ENCODE data around the gene OR1F1. TPM values are rescaled to one million over a fixed set of nuclear protein-coding genes. Genes with fewer than 3 reads are reported as not detected.

OR1F1 gene
- total and polyA plus RNA-seq, 9 of the 15 experiments (the other 6 are each of a cell fraction or from before 2014, with no cell fraction given): 0.15 to 0.61 (median 0.35) TPM; not detected in 3

DNA sequence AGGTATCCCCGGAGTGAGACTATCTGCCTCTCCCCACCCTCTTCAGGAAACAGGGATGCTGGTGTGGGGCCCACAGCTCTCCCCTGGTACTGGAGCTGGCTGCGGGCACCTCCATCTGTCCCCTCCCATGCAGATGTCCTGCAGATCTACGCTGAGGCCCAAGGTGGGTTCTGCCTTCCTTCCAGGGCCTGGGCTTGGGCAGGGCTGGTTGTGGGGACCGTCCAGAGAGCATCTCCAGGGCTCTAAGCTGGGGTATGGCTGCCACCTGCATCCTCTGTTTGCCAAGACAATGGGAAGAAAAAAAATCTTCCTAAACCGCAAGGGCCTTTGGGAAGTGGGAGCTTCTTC is 40.3 kb upstream of the OR1F1 start (continued):
- TF ChIP-seq ADNP (tag; IDR thresholded peaks at IDR 0.05) (no peak), ZZZ3 (IDR thresholded peaks at IDR 0.05) (no peak), MEF2A (IDR thresholded peaks at IDR 0.05; ENCODE audit: control insufficient read depth, low read depth, low read length) (no peak), ZEB2 (IDR thresholded peaks at IDR 0.05) (no peak), ZNF57 (CRISPR knock-in tag; IDR thresholded peaks at IDR 0.05) (no peak), TEAD1 (CRISPR knock-in tag; IDR thresholded peaks at IDR 0.05) (no peak), ZBTB17 (CRISPR knock-in tag; IDR thresholded peaks at IDR 0.05) (no peak), ZNF274 (IDR thresholded peaks at IDR 0.05; ENCODE audit: borderline replicate concordance, low read depth, low read length) (no peak), DDX20 (tag; IDR thresholded peaks at IDR 0.05; ENCODE audit: low read depth) (no peak)

DNA sequence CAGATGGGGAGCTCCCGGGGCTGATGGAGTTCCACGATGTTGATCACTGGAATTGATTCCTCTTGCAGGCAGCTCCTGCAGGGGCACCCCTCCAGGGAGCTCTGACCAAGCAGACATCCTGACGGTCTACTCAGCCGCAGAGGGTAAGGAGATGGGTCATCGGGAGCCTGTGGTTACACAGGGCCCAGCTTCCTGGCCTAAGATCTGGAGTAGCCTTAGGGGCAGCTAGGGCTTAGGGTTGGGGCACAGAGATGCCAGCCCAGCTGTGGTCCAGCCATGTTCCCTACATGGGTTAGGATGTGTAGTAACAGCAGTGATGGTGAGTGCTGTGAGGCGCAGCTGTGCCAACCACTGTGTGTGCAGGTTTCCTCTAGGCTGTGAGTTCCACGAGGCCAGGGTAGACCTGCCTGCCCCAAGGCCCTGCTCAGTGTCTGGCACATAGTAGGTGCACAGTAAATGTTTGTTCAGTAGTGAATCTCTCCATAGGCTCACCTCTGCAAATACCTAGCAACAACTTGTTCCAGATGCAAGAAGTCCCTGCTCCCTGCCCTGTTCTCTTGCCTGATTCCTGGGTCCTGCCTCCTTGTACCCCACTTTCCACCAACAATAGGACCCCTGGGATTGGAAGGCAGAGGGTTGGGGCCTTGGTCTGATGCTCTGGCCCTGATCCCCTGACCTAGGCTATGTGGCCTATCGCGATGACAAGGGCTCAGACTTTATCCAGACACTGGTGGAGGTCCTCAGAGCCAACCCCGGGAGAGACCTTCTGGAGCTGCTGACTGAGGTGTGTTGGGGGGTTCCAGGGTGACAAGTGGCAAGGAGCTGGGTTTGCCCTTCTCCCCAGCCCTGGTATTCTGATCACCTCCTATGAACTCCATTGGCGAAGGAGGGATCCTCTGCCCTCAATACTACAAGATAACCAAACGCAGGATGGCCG is 39.5 kb upstream of the OR1F1 start:
- no peak overlapping the region for H3K4me2 ChIP-seq (ENCODE audit: insufficient read depth, low read length)
- DNase-seq (ENCODE audit: extremely low read depth in 1 of 4, low spot score in 3 of 4) (no peak), ATAC-seq (no peak), FAIRE-seq (no peak)
- intact Hi-C loops (cut with micrococcal nuclease) (no loop called here), in situ Hi-C loops (cut with MboI) (no loop called here)
- ChIA-PET POLR2A (interaction anchor here (0.6 to 2.6 kb wide), 13 partner anchors 8 to 725 kb away, joined by 3 to 17 read pairs (median 4); partner anchors contain the start of gene ZNF213), CTCF (ENCODE audit: low intra/inter-chr PET ratio) (no interaction called here)
- H3K4me1 ChIP-seq (replicated peaks in 1 of 2; ENCODE audit: control insufficient read depth in 2 of 2, insufficient read depth in 2 of 2, low read length in 2 of 2): peaks cover 0 to 59% of the 10 kb centered on the region in 2 experiments; a peak in 2 of 5 replicates
- 88% methylated on average over 13 of the region's 13 CpGs for WGBS (ENCODE audit: insufficient coverage, low coverage, missing lambda C conversion rate)
- peaks cover 4% of the 10 kb centered on the region; the same call in 1 of the 2 replicates for H4K20me1 ChIP-seq (replicated peaks; ENCODE audit: control insufficient read depth, insufficient read depth, low read length)
- H3K9me1 ChIP-seq (ENCODE audit: control insufficient read depth, insufficient read depth, low read length): no peaks in the 10 kb centered on the region
- TF ChIP-seq, protein P1, sequence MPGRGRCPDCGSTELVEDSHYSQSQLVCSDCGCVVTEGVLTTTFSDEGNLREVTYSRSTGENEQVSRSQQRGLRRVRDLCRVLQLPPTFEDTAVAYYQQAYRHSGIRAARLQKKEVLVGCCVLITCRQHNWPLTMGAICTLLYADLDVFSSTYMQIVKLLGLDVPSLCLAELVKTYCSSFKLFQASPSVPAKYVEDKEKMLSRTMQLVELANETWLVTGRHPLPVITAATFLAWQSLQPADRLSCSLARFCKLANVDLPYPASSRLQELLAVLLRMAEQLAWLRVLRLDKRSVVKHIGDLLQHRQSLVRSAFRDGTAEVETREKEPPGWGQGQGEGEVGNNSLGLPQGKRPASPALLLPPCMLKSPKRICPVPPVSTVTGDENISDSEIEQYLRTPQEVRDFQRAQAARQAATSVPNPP (IDR thresholded peaks at IDR 0.05; ENCODE audit: borderline replicate concordance, insufficient read depth, insufficient read length): no peak
- TF ChIP-seq ZKSCAN1 (IDR thresholded peaks at IDR 0.05; ENCODE audit: low read depth, low read length): peak; percentile 92
- H3K9ac ChIP-seq (ENCODE audit: insufficient read depth in 1 of 2, low read depth in 2 of 2, low read length in 2 of 2): peak overlapping the region in 1 of 2 experiments; percentile 92; a peak in 2 of 4 replicates
- H3K27me3 ChIP-seq (ENCODE audit: control insufficient read depth in 2 of 2, insufficient read depth in 2 of 2, low read length in 2 of 2): no peaks in the 10 kb centered on the region
- no peak overlapping the region for H3K27ac ChIP-seq (ENCODE audit: extremely low read depth, low read depth, low read length)
- no peaks in the 10 kb centered on the region for H3K79me2 ChIP-seq (ENCODE audit: control insufficient read depth, insufficient read depth, low read length)
- no peaks in the 10 kb centered on the region for H3K36me3 ChIP-seq (ENCODE audit: control insufficient read depth, insufficient read depth, low read length)
- no peak overlapping the region for H2AFZ ChIP-seq (ENCODE audit: low read depth, low read length)
- H3K9me3 ChIP-seq (replicated peaks; ENCODE audit: control insufficient read depth, insufficient read depth, low read depth, low read length): no peaks in the 10 kb centered on the region
- no peak overlapping the region for H3K4me3 ChIP-seq
- no TSS peak for BruUV-seq (replicated peaks)
